ENCODE measurements around the gene RNF217.

The RNF217 gene

DNA sequence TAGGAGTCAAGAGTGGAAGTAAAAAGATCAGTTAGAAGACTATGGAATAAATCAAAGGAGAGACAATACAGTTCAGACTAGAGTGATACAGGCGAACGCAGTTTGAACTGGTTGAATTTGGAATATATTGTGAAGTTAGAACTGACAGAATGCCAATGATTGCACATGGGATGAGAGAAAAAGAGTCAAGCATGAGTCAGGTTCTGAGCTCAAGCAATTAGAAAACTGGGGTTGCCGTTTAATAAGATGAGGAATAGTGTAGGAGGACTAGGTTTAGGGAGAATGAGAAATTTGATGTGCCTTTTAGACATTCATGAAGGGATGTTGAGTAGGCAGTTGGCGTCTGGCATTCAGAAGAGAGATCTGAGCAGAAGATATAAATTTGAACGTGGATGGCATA is 8.0 kb downstream of the RNF217 start:
- H3K4me1 ChIP-seq, result no peaks in the 10 kb centered on the region
- no peak for DNase-seq (ENCODE audit: low spot score in 2 of 2)
- H3K9me3 ChIP-seq, result no peaks in the 10 kb centered on the region
- in situ Hi-C loops (cut with MboI; ENCODE audit: low sequenced_read_pairs), result no loop called here
- no peaks in the 10 kb centered on the region for H3K36me3 ChIP-seq (replicated peaks)
- no peak overlapping the region for H3K4me3 ChIP-seq
- H3K27me3 ChIP-seq (ENCODE audit: low read depth), result no peaks in the 10 kb centered on the region

DNA sequence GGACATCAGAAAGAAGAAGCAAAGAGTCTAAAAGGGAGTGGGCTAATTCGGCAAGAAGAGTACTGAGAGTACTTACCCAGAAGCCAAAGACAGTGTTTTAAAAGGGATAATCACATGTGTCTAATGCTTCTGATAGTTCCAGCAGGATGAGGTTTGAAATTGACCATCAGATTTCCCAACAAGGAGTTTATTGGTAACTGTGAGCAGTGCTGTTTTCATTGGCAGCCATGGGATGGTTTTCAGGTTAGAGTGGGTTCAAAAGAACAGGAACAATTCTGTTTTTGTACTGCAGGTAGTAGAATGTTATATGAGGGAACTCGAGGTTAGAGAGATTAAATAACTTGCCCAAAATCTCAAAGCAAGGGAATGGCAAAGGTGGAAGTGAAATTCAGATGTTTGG is 8.5 kb downstream of the RNF217 start:
- no peak for DNase-seq (ENCODE audit: low spot score in 2 of 2)
- no peaks in the 10 kb centered on the region for H3K4me1 ChIP-seq
- in situ Hi-C loops (cut with MboI; ENCODE audit: low sequenced_read_pairs), result no loop called here
- no peaks in the 10 kb centered on the region for H3K27me3 ChIP-seq (ENCODE audit: low read depth)
- no peaks in the 10 kb centered on the region for H3K9me3 ChIP-seq
- no peaks in the 10 kb centered on the region for H3K36me3 ChIP-seq (replicated peaks)
- H3K4me3 ChIP-seq, result no peak overlapping the region

DNA sequence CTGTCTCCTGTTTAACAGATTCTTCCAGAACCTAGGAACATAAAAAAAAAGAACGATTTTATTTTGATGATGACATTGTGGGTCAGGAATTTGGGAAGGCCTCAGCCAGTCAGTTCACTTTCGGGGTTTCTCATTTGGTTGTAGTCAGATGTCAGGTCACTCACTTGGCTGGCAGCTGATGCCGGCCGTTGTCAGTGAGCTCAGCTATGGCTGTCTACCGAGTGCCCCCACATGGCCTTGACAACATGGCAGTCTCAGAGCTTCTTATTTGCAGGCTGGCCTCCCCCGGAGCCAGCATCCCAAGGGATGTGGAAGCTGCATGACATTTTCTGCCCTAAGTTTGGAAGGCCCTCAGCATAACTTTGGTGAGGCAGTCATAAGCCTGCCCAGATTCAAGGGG is 11.5 kb downstream of the RNF217 start:
- Histone ChIP-seq H3K36me3 (replicated peaks) (no peaks in the 10 kb centered on the region), H3K27me3 (ENCODE audit: low read depth) (no peaks in the 10 kb centered on the region), H3K9me3 (no peaks in the 10 kb centered on the region), H3K4me3 (no peak overlapping the region), H3K4me1 (no peaks in the 10 kb centered on the region)
- in situ Hi-C loops (cut with MboI; ENCODE audit: low sequenced_read_pairs), result no loop called here
- no peak for DNase-seq (ENCODE audit: low spot score in 2 of 2)

DNA sequence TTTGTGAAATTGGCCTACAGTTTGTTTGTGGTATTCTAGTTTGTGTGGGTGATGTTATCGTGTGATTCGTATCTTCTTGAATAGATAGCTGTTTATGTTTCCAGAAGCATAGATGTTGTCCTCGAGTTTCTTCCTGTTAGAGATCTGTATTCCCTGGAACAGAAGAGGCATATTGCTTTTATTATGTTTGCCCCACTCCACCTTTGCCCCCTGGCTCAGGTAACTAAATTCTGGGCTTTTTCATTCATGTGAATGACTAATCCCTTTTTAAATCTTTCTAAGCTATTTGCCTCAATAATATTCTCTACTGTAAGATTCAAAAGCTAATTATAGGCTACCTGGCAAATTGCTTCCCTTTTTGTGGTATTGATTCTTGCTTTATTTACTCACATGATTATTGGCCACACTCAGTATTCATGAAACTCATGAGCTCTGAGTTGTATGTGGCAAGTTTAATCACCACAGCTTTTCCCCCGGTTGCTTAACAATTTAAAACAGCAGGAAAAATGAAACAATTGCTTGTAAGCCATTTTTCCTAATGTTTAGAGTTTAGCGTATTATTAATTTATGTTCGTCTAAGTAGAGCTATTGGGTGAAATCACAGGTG is 12.6 kb downstream of the RNF217 start:
- Histone ChIP-seq H3K4me3 (no peak overlapping the region), H3K36me3 (replicated peaks) (no peaks in the 10 kb centered on the region), H3K9me3 (no peaks in the 10 kb centered on the region), H3K4me1 (no peaks in the 10 kb centered on the region), H3K27me3 (ENCODE audit: low read depth) (no peaks in the 10 kb centered on the region)
- in situ Hi-C loops (cut with MboI; ENCODE audit: low sequenced_read_pairs), result no loop called here
- DNase-seq (ENCODE audit: low spot score in 2 of 2), result no peak

DNA sequence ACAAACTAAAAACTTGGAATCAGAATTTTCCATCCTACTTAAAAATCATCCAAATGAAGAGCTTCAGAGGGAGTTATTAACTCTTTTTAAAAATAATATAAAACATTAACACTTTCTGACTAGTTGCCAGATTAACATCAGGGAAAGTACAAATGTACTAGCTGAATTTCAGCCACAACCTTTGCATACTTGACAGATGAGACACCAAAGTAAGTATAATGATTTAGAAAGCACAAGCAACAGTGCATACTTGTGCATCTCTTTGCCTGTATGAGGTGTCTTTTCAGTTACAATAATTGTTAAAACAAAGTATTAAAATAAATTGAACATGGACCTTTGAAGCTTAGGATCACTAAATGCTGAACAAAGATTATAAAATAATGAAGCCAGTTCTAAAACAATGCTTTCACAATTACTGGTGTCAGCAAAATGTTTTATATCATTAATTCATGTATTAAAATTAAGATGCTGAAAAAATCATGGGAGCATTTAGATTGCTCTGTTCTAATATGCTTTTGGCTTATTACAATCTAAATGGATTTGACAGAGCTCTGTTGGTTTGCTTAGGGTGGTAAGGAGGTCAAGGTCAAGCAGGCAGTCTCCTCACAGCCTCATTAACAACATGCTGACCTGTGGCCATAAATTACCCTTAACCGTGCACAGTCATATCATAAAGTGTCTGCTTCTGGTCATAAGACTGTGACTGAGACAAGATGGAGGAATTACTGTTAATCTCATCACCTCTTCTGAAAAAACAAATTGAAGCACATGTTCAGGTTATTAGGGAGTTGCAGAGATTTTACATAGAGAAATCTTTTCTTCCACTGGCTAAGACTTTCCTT is 15.1 kb downstream of the RNF217 start:
- H3K4me1 ChIP-seq, result no peaks in the 10 kb centered on the region
- in situ Hi-C loops (cut with MboI; ENCODE audit: low sequenced_read_pairs), result no loop called here
- H3K9me3 ChIP-seq, result no peaks in the 10 kb centered on the region
- no peaks in the 10 kb centered on the region for H3K27me3 ChIP-seq (ENCODE audit: low read depth)
- H3K4me3 ChIP-seq, result no peak overlapping the region
- no peaks in the 10 kb centered on the region for H3K36me3 ChIP-seq (replicated peaks)
- DNase-seq (ENCODE audit: low spot score in 2 of 2), result no peak

DNA sequence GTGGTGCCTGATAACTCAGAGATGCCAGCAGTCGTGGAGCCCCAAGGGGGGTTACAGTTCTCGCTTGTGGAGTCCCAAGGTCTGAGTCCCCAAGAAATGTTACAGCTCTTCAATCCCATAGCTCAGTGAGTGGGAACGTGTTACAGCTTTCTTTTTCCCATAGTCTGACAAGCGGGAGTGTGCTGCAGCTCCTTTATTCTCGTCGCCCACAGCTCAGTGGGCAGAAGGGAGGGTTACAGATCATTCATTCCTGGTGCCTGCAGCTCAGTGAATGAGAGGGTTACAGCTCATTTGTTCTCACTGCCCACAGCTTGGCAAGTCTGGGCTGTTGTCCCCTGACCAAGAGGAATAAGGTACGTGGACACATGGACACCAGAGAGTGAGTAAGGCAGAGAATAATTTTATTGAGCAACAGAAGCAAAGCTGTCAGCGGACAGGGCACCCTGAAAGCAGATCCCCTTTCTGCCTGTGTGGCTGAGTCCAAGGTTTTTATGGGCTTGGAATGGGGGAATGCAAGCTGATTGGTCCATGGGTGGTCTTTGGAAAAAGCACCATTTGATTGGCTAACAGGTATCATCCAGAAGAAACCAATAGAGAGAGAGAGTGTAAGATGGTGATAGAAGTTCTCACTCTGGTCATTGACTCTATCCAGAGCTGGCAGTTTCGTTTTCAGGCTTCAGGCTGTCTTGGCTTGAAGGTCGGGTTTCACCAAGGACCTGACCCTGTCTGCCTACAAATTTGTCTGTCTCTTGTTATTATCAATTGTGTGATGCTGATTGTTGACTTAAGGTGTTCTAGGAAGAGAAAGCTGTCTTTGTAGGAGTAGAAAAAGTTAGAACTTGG is 16.4 kb downstream of the RNF217 start:
- in situ Hi-C loops (cut with MboI; ENCODE audit: low sequenced_read_pairs), result no loop called here
- H3K27me3 ChIP-seq (ENCODE audit: low read depth), result no peaks in the 10 kb centered on the region
- no peaks in the 10 kb centered on the region for H3K36me3 ChIP-seq (replicated peaks)
- H3K4me1 ChIP-seq, result no peaks in the 10 kb centered on the region
- H3K4me3 ChIP-seq, result no peak overlapping the region
- no peaks in the 10 kb centered on the region for H3K9me3 ChIP-seq
- no peak for DNase-seq (ENCODE audit: low spot score in 2 of 2)

DNA sequence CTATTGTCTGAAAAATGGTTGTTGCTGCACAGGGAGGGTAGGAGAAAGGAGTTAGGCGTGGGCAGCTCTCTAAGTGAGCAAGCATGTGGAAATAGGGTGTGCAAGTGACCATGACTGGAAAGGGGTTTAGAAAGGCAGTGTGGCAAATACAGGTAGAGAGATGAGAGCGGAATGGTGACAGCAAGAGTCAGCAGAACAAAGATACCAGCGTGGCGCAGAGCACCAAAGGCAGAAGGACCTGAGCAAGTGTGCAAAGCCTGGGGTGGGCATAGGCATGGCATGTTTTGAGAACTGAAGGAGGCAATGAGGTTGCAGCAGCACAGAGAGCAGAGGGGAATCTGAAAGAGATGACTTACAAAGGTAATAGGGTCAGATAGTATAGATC is 17.0 kb downstream of the RNF217 start:
- in situ Hi-C loops (cut with MboI; ENCODE audit: low sequenced_read_pairs), result no loop called here
- H3K36me3 ChIP-seq (replicated peaks), result no peaks in the 10 kb centered on the region
- no peaks in the 10 kb centered on the region for H3K27me3 ChIP-seq (ENCODE audit: low read depth)
- no peak overlapping the region for H3K4me3 ChIP-seq
- DNase-seq (ENCODE audit: low spot score in 2 of 2), result no peak
- H3K4me1 ChIP-seq, result no peaks in the 10 kb centered on the region
- no peaks in the 10 kb centered on the region for H3K9me3 ChIP-seq

DNA sequence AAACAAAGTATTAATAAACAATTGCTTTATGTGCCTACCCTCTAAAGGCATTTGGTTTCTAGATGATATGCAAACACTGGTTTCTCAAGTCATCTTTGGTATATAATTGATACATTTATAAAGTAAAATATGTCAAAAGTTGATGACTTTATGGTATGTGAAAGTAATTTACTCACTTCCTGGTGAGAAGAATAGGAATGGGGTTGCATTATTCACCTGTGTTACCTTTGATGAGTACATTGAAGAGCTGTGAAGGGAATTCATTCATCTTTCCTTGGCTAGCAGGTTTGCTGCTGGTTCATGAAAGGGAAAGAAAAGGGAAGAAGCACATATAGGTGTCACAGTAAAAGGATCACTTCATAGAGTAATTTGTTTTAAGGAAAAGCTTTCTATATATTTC is 20.4 kb downstream of the RNF217 start:
- H3K36me3 ChIP-seq (replicated peaks), result no peaks in the 10 kb centered on the region
- no peak for DNase-seq (ENCODE audit: low spot score in 2 of 2)
- no peaks in the 10 kb centered on the region for H3K4me1 ChIP-seq
- in situ Hi-C loops (cut with MboI; ENCODE audit: low sequenced_read_pairs), result no loop called here
- H3K4me3 ChIP-seq, result no peak overlapping the region
- no peaks in the 10 kb centered on the region for H3K27me3 ChIP-seq (ENCODE audit: low read depth)
- H3K9me3 ChIP-seq, result no peaks in the 10 kb centered on the region

DNA sequence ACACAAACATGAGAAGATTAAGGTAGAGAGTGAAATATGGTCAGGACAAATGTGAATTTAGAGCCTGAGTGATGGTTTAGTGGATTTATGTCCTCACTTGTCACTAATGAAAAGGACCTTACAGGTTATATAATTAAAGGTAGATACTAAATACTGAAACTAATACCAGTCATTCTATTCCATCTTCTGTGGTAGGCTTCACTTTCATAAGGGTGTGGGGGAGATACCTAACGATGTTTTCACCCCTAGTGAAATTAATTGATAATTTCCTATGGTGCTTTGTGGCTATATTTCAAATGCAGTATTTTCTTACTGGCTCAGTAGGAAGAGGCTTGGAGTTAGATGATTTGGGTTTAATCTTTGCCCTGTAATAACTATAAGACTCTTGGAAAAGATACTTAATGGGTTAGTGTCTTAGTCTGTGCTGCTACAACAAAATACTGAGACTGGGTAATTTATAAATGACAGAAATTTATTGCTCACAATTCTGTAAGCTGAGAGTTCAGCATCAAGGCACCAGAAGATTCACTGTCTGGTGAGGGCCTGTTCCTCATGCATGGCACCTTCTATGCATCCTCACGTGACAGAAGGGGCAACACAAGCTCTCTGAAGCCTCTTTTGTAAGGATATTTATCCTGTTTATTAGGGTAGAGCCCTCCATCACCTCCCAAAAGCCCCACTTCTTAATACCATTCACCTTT is 21.3 kb downstream of the RNF217 start:
- Histone ChIP-seq H3K4me1 (no peaks in the 10 kb centered on the region), H3K4me3 (no peak overlapping the region), H3K9me3 (no peaks in the 10 kb centered on the region), H3K36me3 (replicated peaks) (no peaks in the 10 kb centered on the region), H3K27me3 (ENCODE audit: low read depth) (no peaks in the 10 kb centered on the region)
- in situ Hi-C loops (cut with MboI; ENCODE audit: low sequenced_read_pairs), result no loop called here
- DNase-seq (ENCODE audit: low spot score in 2 of 2), result no peak

DNA sequence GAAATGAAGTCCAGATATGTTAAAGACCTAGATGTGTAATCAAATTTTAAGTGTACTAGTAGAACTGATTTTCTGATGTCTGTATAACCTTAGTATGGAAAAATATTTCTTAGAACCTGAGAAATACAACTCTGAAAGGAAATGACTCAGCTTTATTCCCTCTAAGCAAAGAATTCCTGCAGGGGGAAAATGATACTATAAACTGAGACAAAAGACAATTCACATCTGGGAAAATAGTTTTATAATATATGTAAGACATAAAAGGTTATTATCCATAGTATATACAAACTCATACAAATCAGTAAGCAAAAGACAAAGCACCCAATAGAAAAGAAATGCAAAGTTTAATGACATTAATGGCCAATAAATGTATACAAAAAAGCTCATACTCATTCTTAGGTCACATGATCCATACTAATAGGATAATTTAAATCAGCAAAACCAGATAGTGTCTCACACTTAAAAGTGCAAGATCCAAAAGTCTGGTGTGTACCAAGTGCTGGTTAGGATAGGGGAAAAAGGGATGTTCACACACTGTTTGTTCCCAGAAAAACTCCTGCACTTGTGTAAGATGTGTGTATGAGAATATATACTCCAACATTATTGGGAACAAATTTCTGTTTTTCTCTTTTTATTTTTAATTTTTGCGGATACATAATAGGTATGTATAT is 22.6 kb downstream of the RNF217 start:
- in situ Hi-C loops (cut with MboI; ENCODE audit: low sequenced_read_pairs), result no loop called here
- no peaks in the 10 kb centered on the region for H3K9me3 ChIP-seq
- no peak overlapping the region for H3K4me3 ChIP-seq
- H3K27me3 ChIP-seq (ENCODE audit: low read depth), result no peaks in the 10 kb centered on the region
- no peaks in the 10 kb centered on the region for H3K4me1 ChIP-seq
- no peak for DNase-seq (ENCODE audit: low spot score in 2 of 2)
- H3K36me3 ChIP-seq (replicated peaks), result no peaks in the 10 kb centered on the region

DNA sequence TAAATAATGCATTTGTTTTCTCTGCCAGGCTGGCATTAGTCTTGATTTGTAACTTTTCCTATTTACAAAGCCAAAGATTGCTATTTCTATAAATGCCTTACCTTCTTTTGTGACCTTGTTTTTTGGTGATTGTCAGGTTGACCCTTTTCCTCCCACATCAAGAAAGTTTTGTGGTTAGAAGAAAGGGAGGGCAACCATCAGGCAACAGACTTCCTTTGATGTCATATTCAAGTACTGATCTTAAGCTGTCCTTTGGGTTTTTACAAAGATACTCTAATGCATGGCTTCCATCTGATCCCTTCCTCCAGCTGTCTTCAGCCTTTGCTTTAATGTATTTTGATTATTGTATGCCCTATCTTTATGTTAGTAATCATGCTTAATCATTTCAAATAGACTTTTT is 23.9 kb downstream of the RNF217 start:
- in situ Hi-C loops (cut with MboI; ENCODE audit: low sequenced_read_pairs), result no loop called here
- DNase-seq (ENCODE audit: low spot score in 2 of 2), result no peak
- no peak overlapping the region for H3K4me3 ChIP-seq
- H3K4me1 ChIP-seq, result no peaks in the 10 kb centered on the region
- no peaks in the 10 kb centered on the region for H3K36me3 ChIP-seq (replicated peaks)
- H3K27me3 ChIP-seq (ENCODE audit: low read depth), result no peaks in the 10 kb centered on the region
- no peaks in the 10 kb centered on the region for H3K9me3 ChIP-seq

DNA sequence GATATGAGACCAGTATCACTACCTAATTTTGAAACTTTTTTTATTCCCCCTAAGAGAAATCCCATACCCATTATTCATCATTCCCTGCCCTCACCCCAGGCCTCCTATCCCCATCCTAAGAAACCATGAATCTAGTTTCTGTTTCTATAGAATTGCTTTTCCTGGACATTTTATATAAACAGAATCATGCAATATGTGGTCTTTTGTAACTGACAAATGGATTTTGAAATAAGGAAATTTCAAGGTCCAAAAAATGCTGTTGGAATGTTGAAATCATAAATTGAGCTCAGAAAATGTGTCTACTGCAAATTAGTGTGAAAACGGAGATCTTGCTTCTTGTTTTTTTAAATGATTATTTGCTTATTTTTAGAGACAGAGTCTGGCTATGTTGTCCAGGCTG is 25.1 kb downstream of the RNF217 start:
- no peak for DNase-seq (ENCODE audit: low spot score in 2 of 2)

DNA sequence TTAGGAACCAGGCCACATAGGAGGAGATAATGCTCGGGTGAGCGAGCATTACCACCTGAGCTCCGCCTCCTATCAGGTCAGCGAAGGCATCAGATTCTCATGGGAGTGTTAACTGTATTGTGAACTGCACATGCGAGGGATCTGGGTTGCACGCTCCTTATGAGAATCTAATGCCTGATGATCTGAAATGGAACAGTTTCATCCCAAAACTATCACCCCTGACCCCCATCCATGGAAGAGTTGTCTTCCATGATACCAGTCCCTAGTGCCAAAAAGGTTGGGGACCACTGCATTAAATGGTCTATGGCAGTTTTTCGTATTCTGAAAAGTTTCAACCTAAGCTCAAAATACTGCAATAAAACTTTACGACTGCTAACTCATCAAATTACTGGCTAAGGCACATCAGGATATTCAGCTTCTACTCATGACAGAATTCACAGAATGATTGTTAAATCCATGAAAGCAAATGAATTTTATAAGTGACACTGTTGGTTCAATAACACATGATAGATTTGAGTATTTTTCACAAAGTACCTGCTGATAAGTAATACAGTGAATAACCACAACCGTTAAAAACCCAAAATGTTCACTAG is 25.9 kb downstream of the RNF217 start:
- H3K9me3 ChIP-seq, result no peaks in the 10 kb centered on the region
- H3K4me3 ChIP-seq, result no peak overlapping the region
- no peaks in the 10 kb centered on the region for H3K27me3 ChIP-seq (ENCODE audit: low read depth)
- in situ Hi-C loops (cut with MboI; ENCODE audit: low sequenced_read_pairs), result no loop called here
- H3K4me1 ChIP-seq, result peaks cover 4% of the 10 kb centered on the region; the same call in 1 of the 2 replicates
- DNase-seq (ENCODE audit: low spot score in 2 of 2), result no peak
- no peaks in the 10 kb centered on the region for H3K36me3 ChIP-seq (replicated peaks)

More for the DNA sequence above, 25.1 kb downstream of the RNF217 start:
- in situ Hi-C loops (cut with MboI; ENCODE audit: low sequenced_read_pairs), result no loop called here
- H3K4me3 ChIP-seq, result no peak overlapping the region
- no peaks in the 10 kb centered on the region for H3K9me3 ChIP-seq
- no peaks in the 10 kb centered on the region for H3K27me3 ChIP-seq (ENCODE audit: low read depth)
- no peaks in the 10 kb centered on the region for H3K36me3 ChIP-seq (replicated peaks)
- H3K4me1 ChIP-seq, result peaks cover 4% of the 10 kb centered on the region; the same call in 1 of the 2 replicates
